ENCODE results near the gene MS4A8.
"Not testable (repeated sequence)": the region's sequence is repeated elsewhere in the genome, so short reads cannot be mapped to it uniquely, and the experiment has no call there.

The MS4A8 gene

GRCh38 chr11:60699284-60699691 is at the start of gene MS4A8:
Gene MS4A8 (plus strand): TSS chr11:60699612. CDS start chr11:60700861, 1,249 bp downstream.
- H3K36me3 ChIP-seq (ENCODE audit: control insufficient read depth, insufficient read depth, low read length) = no peaks in the 10 kb centered on the region
- DNase-seq (ENCODE audit: extremely low read depth, insufficient read length) = no peak
- H3K4me3 ChIP-seq (replicated peaks; ENCODE audit: low read depth, low read length) = no peak within 1 kb of the TSS
- no peaks in the 10 kb centered on the region for H3K27me3 ChIP-seq (replicated peaks; ENCODE audit: control insufficient read depth, insufficient read depth, low read length)
- no peak for TF ChIP-seq CTCF (IDR thresholded peaks at IDR 0.05; ENCODE audit: insufficient read depth, low read length, poor library complexity, severe bottlenecking)

- no peaks in the 10 kb centered on the region for H3K27me3 ChIP-seq (replicated peaks; ENCODE audit: control insufficient read depth, insufficient read depth, low read length)
- no peak overlapping the region for H3K4me3 ChIP-seq (replicated peaks; ENCODE audit: low read depth, low read length)
- H3K36me3 ChIP-seq (ENCODE audit: control insufficient read depth, insufficient read depth, low read length) = no peaks in the 10 kb centered on the region
- TF ChIP-seq CTCF (IDR thresholded peaks at IDR 0.05; ENCODE audit: insufficient read depth, low read length, poor library complexity, severe bottlenecking) = peak; percentile 24
- DNase-seq (ENCODE audit: extremely low read depth, insufficient read length) = no peak
Observed at GRCh38 chr11:60657888-60658287, 41.5 kb upstream of the MS4A8 start.

- no peak for DNase-seq (ENCODE audit: extremely low read depth, insufficient read length)
- Histone ChIP-seq H3K27me3 (replicated peaks; ENCODE audit: control insufficient read depth, insufficient read depth, low read length) (no peaks in the 10 kb centered on the region), H3K4me3 (replicated peaks; ENCODE audit: low read depth, low read length) (no peak overlapping the region), H3K36me3 (ENCODE audit: control insufficient read depth, insufficient read depth, low read length) (no peaks in the 10 kb centered on the region)
- TF ChIP-seq CTCF (IDR thresholded peaks at IDR 0.05; ENCODE audit: insufficient read depth, low read length, poor library complexity, severe bottlenecking) = no peak
Observed at GRCh38 chr11:60658409-60658808, 41.0 kb upstream of the MS4A8 start.

- no peaks in the 10 kb centered on the region for H3K36me3 ChIP-seq (ENCODE audit: control insufficient read depth, insufficient read depth, low read length)
- DNase-seq (ENCODE audit: extremely low read depth, insufficient read length) = no peak
- TF ChIP-seq CTCF (IDR thresholded peaks at IDR 0.05; ENCODE audit: insufficient read depth, low read length, poor library complexity, severe bottlenecking) = no peak
- no peak overlapping the region for H3K4me3 ChIP-seq (replicated peaks; ENCODE audit: low read depth, low read length)
- H3K27me3 ChIP-seq (replicated peaks; ENCODE audit: control insufficient read depth, insufficient read depth, low read length) = no peaks in the 10 kb centered on the region
Observed at GRCh38 chr11:60672255-60672654, 27.2 kb upstream of the MS4A8 start.

- H3K36me3 ChIP-seq (ENCODE audit: control insufficient read depth, insufficient read depth, low read length); DNase-seq (ENCODE audit: extremely low read depth, insufficient read length); H3K4me3 ChIP-seq (replicated peaks; ENCODE audit: low read depth, low read length); H3K27me3 ChIP-seq (replicated peaks; ENCODE audit: control insufficient read depth, insufficient read depth, low read length): not testable (repeated sequence)
Observed at GRCh38 chr11:60678231-60678630, 21.2 kb upstream of the MS4A8 start.

- no peaks in the 10 kb centered on the region for H3K27me3 ChIP-seq (replicated peaks; ENCODE audit: control insufficient read depth, insufficient read depth, low read length)
- DNase-seq (ENCODE audit: extremely low read depth, insufficient read length) = no peak
- no peaks in the 10 kb centered on the region for H3K36me3 ChIP-seq (ENCODE audit: control insufficient read depth, insufficient read depth, low read length)
- H3K4me3 ChIP-seq (replicated peaks; ENCODE audit: low read depth, low read length) = no peak overlapping the region
- no peak for TF ChIP-seq CTCF (IDR thresholded peaks at IDR 0.05; ENCODE audit: insufficient read depth, low read length, poor library complexity, severe bottlenecking)
Observed at GRCh38 chr11:60679879-60680278, 19.5 kb upstream of the MS4A8 start.

Data from GM06990 (cell line).